HepG2 (cell line): ENCODE measurements around the gene MYD88. TPM values are rescaled to one million over a fixed set of nuclear protein-coding genes. Genes with fewer than 3 reads are reported as not detected.

Experiments
- ATAC-seq: fragments of 200-7000 bp; cut with Tn5 transposase; 3 replicates; pipeline ENCODE4 v1.9.1; 2020; ENCODE audit warnings: mild to moderate bottlenecking, moderate library complexity
- BruUV-seq: library from RNA; stranded (reverse); fragments of 400-500 nt; replicated peaks from 2 replicates; lab custom pipeline; 2021; lab: Mats Ljungman, UMichigan
- CTCF ChIA-PET: fragments of 300-600 bp; formaldehyde crosslinking; extraction: SDS; loops from one replicate; lab custom pipeline; 2021; ENCODE audit warnings: low total read pairs, inconsistent platforms, low intra/inter-chr PET ratio; lab: Yijun Ruan, JAX
- POLR2A ChIA-PET: fragments of 350-600 bp; sonication (Branson Sonifier 250); formaldehyde crosslinking; loops from one replicate; lab custom pipeline; 2020; ENCODE audit warnings: antibody characterized with exemption, inconsistent platforms; lab: Yijun Ruan, JAX
- DNase-seq: peaks from one replicate; pipeline ENCODE4 v3.0.0-alpha.2; 2015; ENCODE audit warnings: low spot score
- FAIRE-seq: peaks from 3 replicates; lab custom pipeline; 2011; peaks lifted over from hg19 to GRCh38; lab: Jason Lieb, UNC
- H2AFZ ChIP-seq: one replicate; pipeline ENCODE4 v1.6.1; 2011; ENCODE audit warnings: low read length, inconsistent platforms
- H3K27ac ChIP-seq: fragments of 300-600 bp; 3 replicates; pipeline ENCODE4 v1.8.0; 2011; ENCODE audit warnings: mixed run types, mild to moderate bottlenecking, mixed read lengths, low read length, inconsistent platforms; ENCODE audit not compliant: insufficient read depth; ENCODE audit errors: extremely low read length
- H3K27me3 ChIP-seq, 2 experiments: fragments of 200-600 bp in 1 of 2; 2 replicates in 1 of 2; 3 replicates in 1 of 2; pipeline versions ENCODE4 v1.6.0 to v1.8.0; 2011; ENCODE audit warnings: low read length in 2 of 2, mild to moderate bottlenecking in 2 of 2, moderate library complexity in 2 of 2, inconsistent platforms in 1 of 2; ENCODE audit not compliant: insufficient read depth in 2 of 2, control insufficient read depth in 1 of 2
- H3K36me3 ChIP-seq, 2 experiments: fragments of 200-600 bp in 1 of 2; replicated peaks in 1 of 2; 2 replicates in 1 of 2; 3 replicates in 1 of 2; pipeline versions ENCODE4 v1.5.1 to v1.8.0; 2011; ENCODE audit warnings: low read length in 2 of 2, inconsistent platforms in 1 of 2; ENCODE audit not compliant: insufficient read depth in 2 of 2, control insufficient read depth in 1 of 2
- H3K4me1 ChIP-seq: 2 replicates; pipeline ENCODE4 v1.5.1; 2012; ENCODE audit warnings: low read length, inconsistent platforms; ENCODE audit not compliant: insufficient read depth
- H3K4me2 ChIP-seq: 2 replicates; pipeline ENCODE4 v1.6.0; 2011; ENCODE audit warnings: low read depth, low read length, inconsistent platforms
- H3K4me3 ChIP-seq, 3 experiments: fragments of 200-600 bp in 1 of 3; sonication (generic), shearing (Covaris generic) in 1 of 3; replicated peaks in 1 of 3; 2 replicates each; pipeline ENCODE4 v1.5.1; 2011 to 2016; ENCODE audit warnings: low read length in 3 of 3, inconsistent platforms in 2 of 3, low read depth in 2 of 3, mild to moderate bottlenecking in 2 of 3, control low read depth in 1 of 3, mixed read lengths in 1 of 3; ENCODE audit not compliant: insufficient read depth in 1 of 3
- H3K79me2 ChIP-seq: one replicate; pipeline ENCODE4 v1.6.1; 2011; ENCODE audit warnings: low read length, inconsistent platforms; ENCODE audit not compliant: insufficient read depth
- H3K9ac ChIP-seq: 2 replicates; pipeline ENCODE4 v1.6.0; 2011; ENCODE audit warnings: mild to moderate bottlenecking, low read depth, low read length, inconsistent platforms; ENCODE audit not compliant: insufficient read depth
- H3K9me3 ChIP-seq: 2 replicates; pipeline ENCODE4 v1.5.1; 2012; ENCODE audit warnings: mild to moderate bottlenecking, low read length
- H4K20me1 ChIP-seq: 2 replicates; pipeline ENCODE4 v1.6.0; 2011; ENCODE audit warnings: inconsistent platforms, mild to moderate bottlenecking, low read length, moderate library complexity; ENCODE audit not compliant: insufficient read depth
- CENPX ChIP-seq: sonication (generic); formaldehyde crosslinking; IDR thresholded peaks from 2 replicates; pipeline ENCODE4 v1.9.0; 2021; ENCODE audit warnings: mild to moderate bottlenecking, missing genetic modification reagents, moderate library complexity
- ETV5 ChIP-seq: IDR thresholded peaks from 2 replicates; pipeline ENCODE4 v1.6.1; 2018; ENCODE audit warnings: missing biosample characterization, missing genetic modification reagents, inconsistent platforms, borderline replicate concordance
- MXD1 ChIP-seq: sonication (generic); formaldehyde crosslinking; IDR thresholded peaks from 2 replicates; pipeline ENCODE4 v1.4.0; 2020; ENCODE audit warnings: mild to moderate bottlenecking, missing genetic modification reagents
- NONO ChIP-seq, 2 experiments: fragments of 450-650 bp in 1 of 2; sonication (generic) in 1 of 2; formaldehyde crosslinking in 1 of 2; IDR thresholded peaks in 1 of 2; conservative IDR thresholded peaks in 1 of 2; 2 replicates each; pipeline versions ENCODE4 v1.6.1 to v1.8.0; 2017 to 2022; ENCODE audit warnings: mild to moderate bottlenecking in 1 of 2, missing genetic modification reagents in 1 of 2, moderate library complexity in 1 of 2
- POLR2A ChIP-seq, 2 experiments: IDR thresholded peaks; 2 replicates each; pipeline ENCODE4 v1.6.1; 2011; ENCODE audit warnings: low read depth in 2 of 2, low read length in 2 of 2, mild to moderate bottlenecking in 1 of 2, moderate library complexity in 1 of 2; ENCODE audit not compliant: insufficient read depth in 1 of 2
- POLR2G ChIP-seq: fragments of 200-400 bp; formaldehyde crosslinking; IDR thresholded peaks from 2 replicates; pipeline ENCODE4 v1.6.1; 2018; ENCODE audit warnings: mild to moderate bottlenecking, low read depth, low read length, moderate library complexity
- RBFOX2 ChIP-seq: fragments of 200-400 bp; formaldehyde crosslinking; IDR thresholded peaks from 2 replicates; pipeline ENCODE4 v1.6.1; 2017; ENCODE audit warnings: low read depth, mild to moderate bottlenecking, low read length
- WGBS: methylation state at CpG from one replicate; pipeline ENCODE4 v1.1.6; 2017; ENCODE audit warnings: low lambda C conversion rate; 5-methylcytosine and 5-hydroxymethylcytosine counted together
- in situ Hi-C: cut with HindIII; loops from 2 replicates; pipeline ENCODE4 v1.10.0; 2017; ENCODE audit warnings: low pct_unique_long_range_greater_than_20kb; ENCODE audit not compliant: extremely low pct_ligation_motif_present
- intact Hi-C: fragments of 100-400 bp; cut with micrococcal nuclease; formaldehyde crosslinking; loops from one replicate; pipeline ENCODE4 v1.10.0; 2022; ENCODE audit not compliant: unreplicated experiment
- polyA plus RNA-seq, 8 experiments: library from polyadenylated mRNA; depleted of rRNA in 3 of 8; stranded (reverse) in 7 of 8; unstranded in 1 of 8; fragments of >200 nt; fragmentation: Illumina TruSeq in 4 of 8; extraction: Trizol in 4 of 8; gene quantifications; 2 replicates each; pipeline versions ENCODE4 v1.2.1 to v1.2.3, GENCODE V29; 2011 to 2016; ENCODE audit warnings: low read depth in 4 of 8, missing spikeins in 1 of 8, mixed read lengths in 1 of 8; ENCODE audit not compliant: insufficient read depth in 1 of 8
- total RNA-seq, 5 experiments: library from RNA; depleted of rRNA; stranded (reverse); fragments of >200 nt; fragmentation: Illumina TruSeq; extraction: Trizol; gene quantifications; 2 replicates each; pipeline ENCODE4 v1.2.3, GENCODE V29; 2016; ENCODE audit warnings: low read depth in 1 of 5

Gene MYD88
- total and polyA plus RNA-seq, 2 of the 13 experiments (the other 11 are each of a cell fraction or from before 2014, with no cell fraction given) = 7.6 to 32.7 TPM

GRCh38 chr3:38127611-38128302, 10.7 kb upstream of the MYD88 start:
- Histone ChIP-seq H3K4me1 (peaks cover 95% of the 10 kb centered on the region), H3K9ac (no peak overlapping the region), H4K20me1 (peaks cover 52% of the 10 kb centered on the region), H3K4me3 (no peak overlapping the region), H3K9me3 (no peaks in the 10 kb centered on the region), H3K27me3 (no peaks in the 10 kb centered on the region), H2AFZ (no peak overlapping the region), H3K27ac (peak overlapping the region; percentile 41), H3K4me2 (0 out of 2 replicates have a peak overlapping the region, but pooled peaks have one; percentile 7), H3K36me3 (peaks cover 42 to 92% of the 10 kb centered on the region in 2 experiments), H3K79me2 (peaks cover 49% of the 10 kb centered on the region)
- TF ChIP-seq POLR2A (IDR thresholded peaks at IDR 0.05; ENCODE audit: insufficient read depth in 1 of 2, low read depth in 2 of 2, low read length in 2 of 2) (peak in 1 of 2 experiments; percentile 31; a peak in 1 of 4 replicates), CENPX (CRISPR knock-in tag) (no peak), NONO (IDR thresholded peaks at IDR 0.05) (no peak), NONO (CRISPR knock-in tag; conservative IDR thresholded peaks at IDR 0.05) (peak; percentile 40; the same call in 1 of the 2 replicates), ETV5 (CRISPR knock-in tag) (0 out of 2 replicates have a peak, but pooled peaks have one; percentile 18)
- FAIRE-seq (no peak), DNase-seq (no peak), ATAC-seq (no peak)
- no TSS peak for BruUV-seq
- 98% methylated on average over 4 of the region's 4 CpGs for WGBS
- CTCF ChIA-PET = no interaction called here
- in situ Hi-C loops = loop anchor here (25.0 kb wide), 1 partner anchor 335 kb away; the partner anchor contains the start of gene ACVR2B
- POLR2A ChIA-PET = interaction anchor here (0.7 to 6.9 kb wide), 3 partner anchors 9 to 264 kb away, joined by 3 to 87 read pairs (median 8); partner anchors contain the start of gene ACAA1
- intact Hi-C loops = no loop called here

- Histone ChIP-seq H2AFZ (no peak overlapping the region), H3K9ac (no peak overlapping the region), H3K36me3 (peaks cover 40 to 91% of the 10 kb centered on the region in 2 experiments), H3K4me2 (0 out of 2 replicates have a peak overlapping the region, but pooled peaks have one; percentile 7), H3K4me3 (no peak overlapping the region), H3K27ac (peak overlapping the region; percentile 41), H3K27me3 (no peaks in the 10 kb centered on the region), H3K9me3 (no peaks in the 10 kb centered on the region), H4K20me1 (peaks cover 46% of the 10 kb centered on the region), H3K4me1 (peaks cover 95% of the 10 kb centered on the region), H3K79me2 (peaks cover 54% of the 10 kb centered on the region)
- intact Hi-C loops (no loop called here), in situ Hi-C loops (loop anchor here (25.0 kb wide), 1 partner anchor 334 kb away; the partner anchor contains the start of gene ACVR2B)
- TF ChIP-seq POLR2G (0 out of 2 replicates have a peak, but pooled peaks have one; percentile 26), RBFOX2 (peak; percentile 51; the same call in 1 of the 2 replicates), MXD1 (CRISPR knock-in tag) (no peak)
- 95% methylated on average over 1 of the region's 1 CpG for WGBS
- FAIRE-seq (no peak), ATAC-seq (no peak), DNase-seq (no peak)
- no TSS peak for BruUV-seq
- POLR2A ChIA-PET = interaction anchor here (0.7 to 6.9 kb wide), 3 partner anchors 9 to 264 kb away, joined by 3 to 87 read pairs (median 8); partner anchors contain the start of gene ACAA1
- CTCF ChIA-PET = no interaction called here
Measured at GRCh38 chr3:38128303-38128655, 10.2 kb upstream of the MYD88 start.
